Panc1 (cell line): ENCODE results near the gene CDC45. TPM values are rescaled to one million over a fixed set of nuclear protein-coding genes. Genes with fewer than 3 reads are reported as not detected.

Experiments used
- ATAC-seq: fragments of 200-7000 bp; cut with Tn5 transposase; 2 replicates; pipeline ENCODE4 v1.9.1; 2020; ENCODE audit warnings: mild to moderate bottlenecking, moderate library complexity
- BruUV-seq: library from RNA; stranded (reverse); fragments of 400-500 nt; replicated peaks from 2 replicates; lab custom pipeline; 2021; lab: Mats Ljungman, UMichigan
- CTCF ChIA-PET: fragments of 300-600 bp; sonication (Branson Sonifier 250); formaldehyde crosslinking; loops from one replicate; lab custom pipeline; 2022; ENCODE audit warnings: antibody characterized with exemption; lab: Charles Lee
- POLR2A ChIA-PET: fragments of 300-600 bp; sonication (Branson Sonifier 250); formaldehyde crosslinking; loops from one replicate; lab custom pipeline; 2022; ENCODE audit warnings: antibody characterized with exemption; lab: Charles Lee
- DNase-seq: peaks from one replicate; pipeline ENCODE4 v3.0.0-alpha.2; 2010; ENCODE audit warnings: low read depth, low spot score
- H3K27ac ChIP-seq: 2 replicates; pipeline ENCODE4 v1.5.1; 2011; ENCODE audit warnings: mild to moderate bottlenecking, low read length, inconsistent platforms
- H3K27me3 ChIP-seq: fragments of 200-500 bp; sonication (Bioruptor generic); 2 replicates; pipeline ENCODE4 v1.6.0; 2014; ENCODE audit warnings: low read length, inconsistent platforms; ENCODE audit not compliant: control insufficient read depth, insufficient read depth
- H3K36me3 ChIP-seq: fragments of 200-500 bp; sonication (Bioruptor generic); 2 replicates; pipeline ENCODE4 v1.5.1; 2014; ENCODE audit warnings: inconsistent platforms, mild to moderate bottlenecking, low read length, moderate library complexity; ENCODE audit not compliant: control insufficient read depth, insufficient read depth
- H3K4me1 ChIP-seq: 2 replicates; pipeline ENCODE4 v1.5.1; 2011; ENCODE audit warnings: inconsistent platforms, mild to moderate bottlenecking, low read length, moderate library complexity; ENCODE audit not compliant: control insufficient read depth, insufficient read depth
- H3K4me3 ChIP-seq, 2 experiments: 2 replicates each; pipeline ENCODE4 v1.5.1; 2011 to 2012; ENCODE audit warnings: low read depth in 2 of 2, low read length in 2 of 2, mild to moderate bottlenecking in 2 of 2, inconsistent platforms in 1 of 2, moderate library complexity in 1 of 2
- H3K9me3 ChIP-seq: fragments of 200-500 bp; sonication (Bioruptor generic); 2 replicates; pipeline ENCODE4 v1.5.1; 2014; ENCODE audit warnings: low read depth, mild to moderate bottlenecking, inconsistent platforms, low read length, moderate library complexity; ENCODE audit not compliant: control insufficient read depth, insufficient read depth
- POLR2AphosphoS5 ChIP-seq: IDR thresholded peaks from 2 replicates; pipeline ENCODE4 v1.6.1; 2012; ENCODE audit warnings: mild to moderate bottlenecking, low read depth, low read length, moderate library complexity
- SIN3A ChIP-seq: IDR thresholded peaks from 2 replicates; pipeline ENCODE4 v1.6.1; 2012; ENCODE audit warnings: low read depth, mild to moderate bottlenecking, low read length, moderate library complexity, borderline replicate concordance; ENCODE audit not compliant: insufficient read depth
- TCF7L2 ChIP-seq: IDR thresholded peaks from 2 replicates; pipeline ENCODE4 v1.6.1; 2011; ENCODE audit warnings: mild to moderate bottlenecking, low read depth, low read length, inconsistent platforms
- in situ Hi-C: cut with HindIII; loops from 2 replicates; pipeline ENCODE4 v1.10.0; 2016; ENCODE audit warnings: low sequenced_read_pairs, low pct_unique_long_range_greater_than_20kb
- intact Hi-C: fragments of 100-400 bp; cut with micrococcal nuclease; formaldehyde crosslinking; loops from one replicate; pipeline ENCODE4 v1.10.0; 2022; ENCODE audit not compliant: unreplicated experiment
- total RNA-seq: library from RNA; stranded (reverse); gene quantifications from one replicate; pipeline ENCODE4 v1.2.1, GENCODE V29; 2021; ENCODE audit not compliant: unreplicated experiment
- TF ChIP-seq, protein P1 (sequence below), 2 experiments: IDR thresholded peaks; 2 replicates each; pipeline ENCODE4 v1.6.1; 2011 to 2012; ENCODE audit warnings: low read depth in 2 of 2, control low read depth in 1 of 2, low read length in 1 of 2, mild to moderate bottlenecking in 1 of 2, moderate library complexity in 1 of 2; ENCODE audit not compliant: insufficient read depth in 1 of 2
- TF ChIP-seq, protein P2 (sequence below): fragments of 450-650 bp; IDR thresholded peaks from 2 replicates; pipeline ENCODE4 v1.5.1; 2017; ENCODE audit warnings: mild to moderate bottlenecking

CDC45 gene
- total RNA-seq, 1 experiment from 2014 or later, result 26.1 TPM

DNA sequence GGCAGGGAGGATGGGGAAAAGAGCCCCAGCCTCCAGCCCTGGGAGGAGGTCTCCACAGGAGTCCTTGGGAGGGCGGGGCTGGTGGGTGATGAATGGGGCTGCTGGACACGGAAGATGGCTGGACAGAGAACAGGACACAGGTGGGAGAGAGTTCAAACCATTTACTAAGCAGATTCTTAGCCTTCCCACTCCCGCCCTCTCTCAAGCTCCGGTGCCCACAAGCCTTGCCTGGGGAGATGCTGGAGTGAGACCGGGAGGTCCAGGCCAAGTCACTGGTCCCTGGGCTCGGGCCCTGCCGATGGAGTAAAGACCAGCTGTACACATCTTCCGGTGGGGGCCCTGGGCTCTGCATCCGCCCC lies 43.1 kb downstream of the CDC45 start:
- ChIA-PET CTCF (no interaction called here), POLR2A (no interaction called here)
- ATAC-seq (peak; percentile 38; the same call in 1 of the 2 replicates), DNase-seq (no peak)
- intact Hi-C loops, result loop anchor here (10.0 kb wide), 1 partner anchor 102 kb away; no protein-coding TSS in a partner anchor
- H3K36me3 ChIP-seq, result no peaks in the 10 kb centered on the region
- in situ Hi-C loops, result no loop called here
- BruUV-seq, result no TSS peak
- H3K27ac ChIP-seq, result no peak overlapping the region
- no peak for TF ChIP-seq POLR2AphosphoS5
- TF ChIP-seq, protein P1, sequence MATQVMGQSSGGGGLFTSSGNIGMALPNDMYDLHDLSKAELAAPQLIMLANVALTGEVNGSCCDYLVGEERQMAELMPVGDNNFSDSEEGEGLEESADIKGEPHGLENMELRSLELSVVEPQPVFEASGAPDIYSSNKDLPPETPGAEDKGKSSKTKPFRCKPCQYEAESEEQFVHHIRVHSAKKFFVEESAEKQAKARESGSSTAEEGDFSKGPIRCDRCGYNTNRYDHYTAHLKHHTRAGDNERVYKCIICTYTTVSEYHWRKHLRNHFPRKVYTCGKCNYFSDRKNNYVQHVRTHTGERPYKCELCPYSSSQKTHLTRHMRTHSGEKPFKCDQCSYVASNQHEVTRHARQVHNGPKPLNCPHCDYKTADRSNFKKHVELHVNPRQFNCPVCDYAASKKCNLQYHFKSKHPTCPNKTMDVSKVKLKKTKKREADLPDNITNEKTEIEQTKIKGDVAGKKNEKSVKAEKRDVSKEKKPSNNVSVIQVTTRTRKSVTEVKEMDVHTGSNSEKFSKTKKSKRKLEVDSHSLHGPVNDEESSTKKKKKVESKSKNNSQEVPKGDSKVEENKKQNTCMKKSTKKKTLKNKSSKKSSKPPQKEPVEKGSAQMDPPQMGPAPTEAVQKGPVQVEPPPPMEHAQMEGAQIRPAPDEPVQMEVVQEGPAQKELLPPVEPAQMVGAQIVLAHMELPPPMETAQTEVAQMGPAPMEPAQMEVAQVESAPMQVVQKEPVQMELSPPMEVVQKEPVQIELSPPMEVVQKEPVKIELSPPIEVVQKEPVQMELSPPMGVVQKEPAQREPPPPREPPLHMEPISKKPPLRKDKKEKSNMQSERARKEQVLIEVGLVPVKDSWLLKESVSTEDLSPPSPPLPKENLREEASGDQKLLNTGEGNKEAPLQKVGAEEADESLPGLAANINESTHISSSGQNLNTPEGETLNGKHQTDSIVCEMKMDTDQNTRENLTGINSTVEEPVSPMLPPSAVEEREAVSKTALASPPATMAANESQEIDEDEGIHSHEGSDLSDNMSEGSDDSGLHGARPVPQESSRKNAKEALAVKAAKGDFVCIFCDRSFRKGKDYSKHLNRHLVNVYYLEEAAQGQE (IDR thresholded peaks at IDR 0.05; ENCODE audit: insufficient read depth in 1 of 2, low read depth in 2 of 2, low read length in 1 of 2), result no peak
- no peak for TF ChIP-seq SIN3A
- TF ChIP-seq, protein P2, sequence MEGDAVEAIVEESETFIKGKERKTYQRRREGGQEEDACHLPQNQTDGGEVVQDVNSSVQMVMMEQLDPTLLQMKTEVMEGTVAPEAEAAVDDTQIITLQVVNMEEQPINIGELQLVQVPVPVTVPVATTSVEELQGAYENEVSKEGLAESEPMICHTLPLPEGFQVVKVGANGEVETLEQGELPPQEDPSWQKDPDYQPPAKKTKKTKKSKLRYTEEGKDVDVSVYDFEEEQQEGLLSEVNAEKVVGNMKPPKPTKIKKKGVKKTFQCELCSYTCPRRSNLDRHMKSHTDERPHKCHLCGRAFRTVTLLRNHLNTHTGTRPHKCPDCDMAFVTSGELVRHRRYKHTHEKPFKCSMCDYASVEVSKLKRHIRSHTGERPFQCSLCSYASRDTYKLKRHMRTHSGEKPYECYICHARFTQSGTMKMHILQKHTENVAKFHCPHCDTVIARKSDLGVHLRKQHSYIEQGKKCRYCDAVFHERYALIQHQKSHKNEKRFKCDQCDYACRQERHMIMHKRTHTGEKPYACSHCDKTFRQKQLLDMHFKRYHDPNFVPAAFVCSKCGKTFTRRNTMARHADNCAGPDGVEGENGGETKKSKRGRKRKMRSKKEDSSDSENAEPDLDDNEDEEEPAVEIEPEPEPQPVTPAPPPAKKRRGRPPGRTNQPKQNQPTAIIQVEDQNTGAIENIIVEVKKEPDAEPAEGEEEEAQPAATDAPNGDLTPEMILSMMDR, result no peak
- TF ChIP-seq TCF7L2, result no peak
- H3K9me3 ChIP-seq, result no peaks in the 10 kb centered on the region
- H3K4me1 ChIP-seq, result no peaks in the 10 kb centered on the region
- no peak overlapping the region; a peak in 2 of 4 replicates for H3K4me3 ChIP-seq
- H3K27me3 ChIP-seq, result no peaks in the 10 kb centered on the region

DNA sequence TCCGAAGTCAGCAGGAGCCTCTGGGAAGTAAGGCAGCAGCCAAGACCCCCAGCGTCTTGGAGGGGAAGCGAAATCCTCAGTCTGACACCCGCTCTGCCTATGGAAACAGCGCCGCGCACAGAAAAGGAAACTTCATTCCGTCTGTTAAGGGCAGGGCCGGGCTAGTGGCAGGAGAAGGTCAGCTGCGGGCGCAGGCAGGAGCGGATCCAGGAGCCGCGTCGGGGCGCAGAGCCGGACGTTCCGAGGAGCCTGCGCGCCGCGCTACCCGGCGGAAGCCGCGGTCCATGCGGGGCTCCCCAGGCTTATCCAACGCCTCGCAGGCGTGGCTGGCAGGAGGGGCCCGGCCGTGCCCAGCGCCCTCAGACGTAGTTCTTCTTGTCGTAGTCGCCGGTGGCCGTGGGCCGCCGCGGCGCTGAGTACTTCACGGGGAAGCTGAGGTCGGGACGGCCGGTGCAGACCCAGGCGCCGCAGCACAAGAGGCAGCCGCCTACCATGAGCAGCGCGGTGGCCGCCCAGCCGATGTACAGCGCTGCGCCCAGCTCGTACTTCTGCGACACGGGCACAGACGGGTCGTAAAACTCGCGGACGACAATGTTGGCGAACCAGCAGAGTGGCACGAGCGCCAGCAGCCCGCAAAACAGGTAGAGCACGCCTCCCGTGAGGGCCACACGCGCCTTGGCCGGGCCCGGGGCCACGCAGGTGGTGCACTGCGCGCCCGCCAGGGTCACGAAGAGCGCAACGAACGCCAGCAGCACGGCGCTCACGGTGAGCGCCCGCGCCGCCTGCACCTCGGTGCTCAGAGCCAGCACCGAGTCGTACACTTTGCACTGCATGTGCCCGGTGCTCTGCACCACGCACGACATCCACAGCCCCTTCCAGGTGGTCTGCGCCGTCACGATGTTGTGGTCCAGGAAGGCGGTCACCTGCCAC lies 43.8 kb downstream of the CDC45 start:
- Histone ChIP-seq H3K27me3 (no peaks in the 10 kb centered on the region), H3K36me3 (no peaks in the 10 kb centered on the region), H3K9me3 (no peaks in the 10 kb centered on the region), H3K4me3 (peak overlapping the region; percentile 16 to 26; a peak in 3 of 4 replicates), H3K27ac (no peak overlapping the region), H3K4me1 (no peaks in the 10 kb centered on the region)
- TF ChIP-seq TCF7L2 (no peak), POLR2AphosphoS5 (no peak), SIN3A (no peak)
- TF ChIP-seq, protein P2, result no peak
- TF ChIP-seq, protein P1 (IDR thresholded peaks at IDR 0.05; ENCODE audit: insufficient read depth in 1 of 2, low read depth in 2 of 2, low read length in 1 of 2), result no peak
- no TSS peak for BruUV-seq
- ChIA-PET POLR2A (no interaction called here), CTCF (no interaction called here)
- no peak for DNase-seq
- peak; percentile 81 for ATAC-seq
- intact Hi-C loops (loop anchor here (10.0 kb wide), 1 partner anchor 101 kb away; no protein-coding TSS in a partner anchor), in situ Hi-C loops (no loop called here)
